NCI-H2171 (cell line): ENCODE data around the gene CFAP74.

ENCODE experiments used
- DNase-seq: peaks from one replicate; lab custom pipeline; 2025; lab: John Stamatoyannopoulos, UW

CFAP74 gene

DNA sequence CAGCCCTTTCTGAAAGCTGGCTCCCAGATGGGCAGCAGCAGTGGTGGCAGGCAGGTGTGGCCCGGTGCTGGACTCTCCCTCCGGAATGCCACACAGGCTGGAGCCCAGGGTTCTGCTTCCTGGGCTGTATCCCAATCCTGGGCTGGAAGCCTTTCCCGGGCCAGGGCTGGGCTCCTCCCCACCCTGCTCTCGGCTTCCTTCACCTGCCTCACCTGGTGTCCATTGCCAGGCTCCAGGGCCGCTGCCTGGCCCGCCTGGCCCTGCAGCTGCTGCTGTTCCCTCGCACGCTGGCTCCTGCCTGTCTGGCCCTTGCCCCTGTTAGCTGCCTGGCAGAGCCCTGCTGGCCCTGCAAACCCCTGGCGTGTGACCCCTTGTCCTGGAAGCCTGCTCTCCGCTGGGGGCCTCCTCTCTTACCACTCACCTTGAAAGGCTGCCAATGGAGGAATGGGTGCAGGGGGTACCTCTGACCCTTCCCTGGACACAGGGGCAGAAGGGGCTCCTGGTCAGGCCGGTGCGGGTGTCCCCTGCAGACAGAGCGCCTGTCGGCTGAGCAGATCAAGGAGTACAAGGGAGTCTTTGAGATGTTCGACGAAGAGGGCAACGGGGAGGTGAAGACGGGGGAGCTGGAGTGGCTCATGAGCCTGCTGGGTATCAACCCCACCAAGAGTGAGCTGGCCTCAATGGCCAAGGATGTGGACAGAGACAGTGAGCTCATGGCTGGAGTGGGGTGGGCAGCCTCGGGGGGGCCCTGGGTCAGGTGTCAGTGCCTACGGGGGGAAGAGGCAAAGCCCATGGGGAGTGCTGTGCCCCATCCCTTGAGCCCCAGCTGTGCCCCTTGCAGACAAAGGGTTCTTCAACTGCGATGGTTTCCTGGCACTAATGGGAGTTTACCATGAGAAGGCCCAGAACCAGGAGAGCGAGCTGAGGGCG, 87.4 kb downstream of the CFAP74 start:
- no peak for DNase-seq

DNA sequence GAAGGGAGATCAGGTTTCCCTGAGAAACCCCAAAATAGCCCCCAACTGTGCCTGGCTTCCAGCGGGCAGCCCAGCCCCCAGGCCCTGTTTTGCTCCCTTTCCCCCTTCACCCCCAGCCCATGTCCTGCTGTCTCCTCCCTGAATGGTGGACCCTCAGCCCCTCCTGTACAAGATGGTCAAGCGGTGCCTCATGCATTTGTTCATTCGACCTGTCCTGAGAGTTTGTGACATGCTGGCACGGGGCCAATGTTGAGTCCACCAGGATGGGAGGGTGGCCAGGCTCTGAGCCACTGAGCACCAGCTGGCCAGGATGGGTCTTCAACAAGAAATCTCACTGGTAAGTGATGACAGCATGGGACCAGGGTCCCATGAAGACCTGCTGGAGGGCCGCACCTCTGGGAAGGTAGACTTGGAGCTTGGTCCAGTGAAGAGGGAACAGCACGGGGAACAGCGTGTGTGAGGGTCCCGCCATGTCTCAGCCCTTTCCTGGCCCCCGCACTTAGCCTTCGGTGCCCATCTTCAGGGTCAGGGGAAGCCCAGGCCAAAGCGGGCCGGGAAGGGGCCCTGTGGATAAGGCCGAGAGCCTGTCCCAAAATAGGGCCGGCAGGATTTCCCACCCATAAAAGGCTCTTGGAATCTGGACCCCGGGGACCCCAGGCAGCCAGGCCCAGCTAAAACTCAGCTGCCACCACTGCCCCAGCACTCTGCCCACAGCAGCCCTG, 88.5 kb downstream of the CFAP74 start, which contains the start of gene CALML6:
TSS of gene CALML6 (plus strand) at position 290 of the 722 bp plus-strand sequence. CDS start at position 311, 21 bp downstream.
- DNase-seq: no peak

DNA sequence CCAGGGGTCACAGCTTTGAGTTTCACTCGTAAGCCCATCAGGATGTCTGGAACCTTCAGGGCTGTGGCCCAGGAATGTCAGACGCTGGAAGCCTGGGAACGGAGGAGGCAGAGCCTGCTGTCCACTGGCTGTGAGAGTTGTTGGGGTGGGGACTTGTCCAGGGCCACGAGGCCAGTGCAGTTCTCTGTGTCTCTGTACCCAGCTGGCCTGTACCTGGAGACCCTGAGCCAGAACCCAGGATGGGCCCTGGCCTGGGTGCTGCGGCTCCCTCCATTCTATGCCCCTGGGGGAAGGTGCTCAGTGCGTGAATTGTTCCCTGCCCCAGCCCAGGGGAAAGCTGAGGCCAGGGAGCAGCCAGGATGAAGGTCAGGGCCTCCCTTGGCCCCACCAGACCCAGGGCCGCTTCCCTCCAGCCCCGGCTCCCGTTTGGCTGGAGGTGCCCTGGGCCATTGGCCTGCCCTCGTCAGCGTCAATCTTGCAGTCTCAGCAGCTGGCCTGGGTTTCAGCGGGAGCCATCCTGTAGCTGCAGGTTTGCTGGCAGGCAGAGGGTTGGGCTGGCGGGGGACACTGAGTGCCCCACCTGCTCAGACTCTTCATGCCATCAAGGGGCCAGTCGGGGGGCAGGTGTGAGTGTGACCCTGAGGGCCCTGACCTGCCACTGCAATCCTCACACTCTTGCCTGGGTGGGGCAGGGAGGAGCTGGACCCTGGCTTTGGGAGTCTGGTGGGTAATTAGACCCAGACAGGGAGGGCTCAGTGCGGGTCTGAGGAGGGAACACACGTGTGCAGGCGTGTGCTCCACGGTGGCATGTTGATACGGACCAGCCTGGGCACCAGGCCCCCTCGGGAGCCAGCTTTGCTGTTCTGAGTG, 89.2 kb downstream of the CFAP74 start:
- DNase-seq: no peak

- DNase-seq: no peak
Measured at GRCh38 chr1:1911350-1912041, 92.1 kb downstream of the CFAP74 start.

DNA sequence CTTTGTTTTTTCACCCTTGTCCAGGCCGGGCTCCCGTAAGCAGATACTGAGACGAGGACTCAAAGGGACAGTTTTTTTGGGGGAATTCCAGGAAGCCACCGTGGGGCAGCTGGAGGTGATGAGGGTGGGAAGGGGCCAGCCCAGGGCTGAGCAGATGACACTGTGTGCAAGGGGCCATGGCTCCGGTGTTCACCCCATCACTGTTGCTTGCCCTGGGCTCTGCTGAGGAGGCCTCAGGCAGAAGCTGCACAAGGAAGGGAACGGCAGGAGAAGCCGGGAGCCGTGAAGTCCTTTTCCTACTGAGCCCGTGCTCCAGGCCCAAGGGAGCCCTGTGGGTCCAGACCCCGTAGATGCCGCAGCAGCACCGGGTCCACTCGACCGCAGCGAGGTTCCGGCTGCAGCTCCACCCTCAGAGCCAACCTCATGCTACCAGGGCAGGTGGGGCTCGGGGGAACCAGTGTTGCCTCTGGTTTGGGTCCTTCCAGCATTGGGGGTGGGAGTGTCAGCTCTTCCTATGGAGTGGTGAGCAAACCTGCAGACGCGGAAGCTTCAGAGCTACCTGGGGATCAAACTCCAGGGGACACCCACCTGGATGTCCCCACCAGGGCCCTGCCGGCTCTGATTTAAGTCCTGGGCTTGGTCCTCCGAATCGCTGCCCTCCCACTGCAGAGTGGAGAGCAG, 92.8 kb downstream of the CFAP74 start:
- DNase-seq: no peak

- DNase-seq: no peak
Measured at GRCh38 chr1:1910033-1910465, 93.5 kb downstream of the CFAP74 start.

GRCh38 chr1:1908506-1908791, 95.1 kb downstream of the CFAP74 start:
- DNase-seq: no peak

DNA sequence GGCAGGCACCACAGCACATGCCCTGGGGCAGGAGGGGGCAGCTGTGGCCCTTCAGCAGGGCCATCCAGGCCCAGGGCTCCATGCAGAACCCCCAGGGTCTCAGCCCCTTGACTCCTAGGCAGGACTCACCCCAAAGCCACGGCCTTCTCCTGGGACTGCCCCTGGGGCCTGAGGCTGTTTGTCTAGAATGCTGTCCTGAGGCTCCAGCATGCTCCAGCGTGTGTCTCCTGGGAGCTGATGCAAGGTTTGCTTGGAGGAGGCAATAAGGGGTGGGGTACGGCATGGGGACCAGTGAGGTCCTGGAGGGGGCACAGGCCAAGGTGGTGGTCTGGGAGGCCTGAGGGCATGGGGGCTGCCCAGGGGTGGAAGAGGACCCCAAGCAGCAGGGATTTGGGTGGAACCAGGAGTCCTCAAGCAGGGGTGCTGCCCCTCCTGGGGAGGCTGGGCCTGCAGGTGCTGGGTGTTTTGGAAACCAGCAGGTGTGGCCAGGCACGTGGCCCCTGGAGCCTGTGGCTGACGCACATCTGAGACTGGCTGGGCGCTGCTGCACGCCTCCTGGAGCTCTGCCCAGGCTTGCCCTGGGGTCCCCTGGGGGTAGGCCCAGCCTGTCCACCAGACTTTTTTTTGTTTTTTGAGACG, 96.4 kb downstream of the CFAP74 start:
- DNase-seq: peak; percentile 73

- DNase-seq: peak; percentile 10
Measured at GRCh38 chr1:1906185-1907097, 97.1 kb downstream of the CFAP74 start.

- DNase-seq: no peak
Measured at GRCh38 chr1:1903224-1903623, 100.4 kb downstream of the CFAP74 start.

GRCh38 chr1:1901641-1902294, 101.8 kb downstream of the CFAP74 start:
- DNase-seq: no peak

DNA sequence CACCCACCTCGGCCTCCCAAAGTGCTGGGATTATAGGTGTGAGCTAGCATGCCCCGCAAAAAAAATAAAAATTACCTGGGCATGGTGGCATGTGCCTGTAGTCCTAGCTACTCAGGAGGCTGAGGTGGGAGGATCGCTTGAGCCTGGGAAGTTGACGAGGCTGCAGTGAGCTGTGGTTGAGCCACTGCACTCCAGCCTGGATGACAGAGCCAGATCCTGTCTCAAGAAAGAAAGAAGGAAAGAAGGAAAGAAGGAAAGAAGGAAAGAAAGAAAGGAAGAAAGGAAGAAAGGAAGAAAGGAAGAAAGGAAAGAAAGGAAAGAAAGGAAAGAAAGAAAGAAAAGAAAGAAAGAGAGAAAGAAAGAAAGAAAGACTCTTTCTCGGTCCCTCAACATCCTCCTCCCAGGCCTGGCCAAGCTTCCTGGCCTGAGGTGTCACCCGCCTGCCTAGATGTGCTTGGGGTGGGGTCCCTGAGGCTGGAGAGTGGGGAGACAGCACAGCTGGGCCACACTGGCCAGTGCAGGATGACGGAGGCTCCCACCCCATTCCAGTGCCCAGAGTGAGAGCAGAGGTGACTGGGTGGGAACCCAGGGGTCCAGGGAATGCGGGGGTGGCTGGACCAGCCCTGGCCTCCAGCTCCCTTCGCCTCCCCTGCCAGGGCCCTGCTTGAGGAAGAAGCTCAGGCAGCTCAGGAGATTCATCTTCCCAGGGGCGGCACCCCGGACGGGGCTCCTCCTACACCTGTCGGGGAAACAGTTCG, 102.5 kb downstream of the CFAP74 start:
- DNase-seq: no peak

DNA sequence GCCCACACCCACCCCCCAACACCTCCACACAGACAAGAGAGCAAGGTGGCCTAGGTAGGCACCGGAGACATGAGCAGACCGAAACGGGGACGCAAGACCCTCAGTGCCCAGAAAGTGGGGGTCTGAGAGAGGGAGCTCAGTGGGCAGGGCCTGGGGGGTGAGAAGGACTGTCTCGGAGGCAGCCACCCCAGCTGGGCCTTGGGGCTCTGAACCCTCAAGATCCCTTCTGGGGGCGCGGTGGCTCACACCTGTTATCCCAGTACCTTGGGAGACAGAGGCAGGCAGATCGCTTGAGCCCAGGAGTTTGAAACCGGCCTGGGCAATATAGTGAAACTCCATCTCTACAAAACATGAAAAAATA, 103.6 kb downstream of the CFAP74 start:
- DNase-seq: no peak

- DNase-seq: no peak
Measured at GRCh38 chr1:1899266-1899966, 104.2 kb downstream of the CFAP74 start.

DNA sequence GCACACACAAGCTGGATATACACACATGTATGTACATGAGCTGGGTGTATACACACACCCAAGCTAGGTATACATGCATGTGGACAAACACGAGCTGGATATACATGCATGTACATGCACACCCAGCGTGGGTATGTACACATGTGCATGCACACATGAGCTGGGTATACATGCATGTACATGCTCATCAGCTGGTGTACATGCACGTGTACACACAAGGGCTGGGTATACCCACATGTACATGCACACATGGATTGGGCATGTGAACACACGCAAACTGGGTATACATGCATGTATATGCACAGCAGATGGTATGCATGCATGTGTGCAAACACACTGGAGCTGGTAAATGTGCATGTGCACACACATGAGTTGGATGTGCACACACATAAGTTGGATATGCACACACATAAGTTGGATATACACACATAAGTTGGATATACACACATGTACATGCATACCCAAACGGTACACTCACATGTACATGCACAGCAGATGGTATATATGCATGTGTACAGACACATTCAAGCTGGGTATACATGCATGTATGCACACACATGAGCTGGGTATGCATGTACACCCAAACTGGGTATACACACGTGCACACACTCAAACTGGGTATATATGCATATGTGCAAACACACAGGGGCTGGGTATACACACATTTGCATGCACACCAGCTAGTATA, 105.2 kb downstream of the CFAP74 start:
- no peak for DNase-seq

DNA sequence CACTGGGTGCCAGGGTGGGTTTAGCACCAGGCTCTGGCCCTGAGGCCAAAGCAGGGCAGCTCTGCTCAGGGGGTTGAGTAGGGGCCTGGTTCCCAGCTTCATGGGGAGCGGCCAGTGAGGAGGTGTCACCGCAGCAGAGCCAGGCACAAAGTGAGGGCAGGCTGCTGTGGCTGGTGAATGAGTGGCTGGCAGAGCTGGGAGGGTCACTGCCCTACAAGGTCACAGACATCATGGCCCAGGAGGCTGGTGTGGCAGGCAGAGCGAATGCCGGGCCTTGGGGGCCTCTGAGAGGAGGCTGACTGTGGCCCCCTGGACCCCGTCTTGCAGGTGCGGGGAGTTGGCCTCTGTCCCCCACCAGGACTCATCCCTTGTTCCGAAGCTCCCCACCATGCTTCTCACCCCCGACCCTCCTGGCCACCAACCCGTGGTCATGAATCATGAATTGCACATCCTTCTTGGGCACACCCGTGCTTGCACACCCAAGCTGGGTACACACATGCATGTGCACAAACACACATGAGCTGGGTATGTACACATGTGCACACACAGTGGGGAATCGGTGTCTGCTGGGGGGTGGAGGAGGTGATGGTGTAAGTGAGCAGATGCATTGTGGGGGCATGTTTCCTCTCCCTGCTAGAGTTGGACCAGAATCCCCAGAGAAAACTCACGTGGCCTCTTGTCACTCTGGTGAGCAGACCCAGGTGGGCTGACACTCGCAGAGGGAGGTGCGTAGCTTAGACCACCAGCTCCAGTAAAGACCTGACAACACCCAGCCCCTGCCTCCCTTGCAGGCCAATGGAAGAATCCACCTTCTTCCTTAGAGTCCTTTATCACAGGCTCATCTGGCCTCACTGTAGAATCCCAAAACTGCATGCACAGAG, 107.9 kb downstream of the CFAP74 start:
- DNase-seq: no peak
